ENCODE measurements around the gene ANKZF1. TPM values are rescaled to one million over a fixed set of nuclear protein-coding genes. Genes with fewer than 3 reads are reported as not detected.

The ANKZF1 gene, protein sequence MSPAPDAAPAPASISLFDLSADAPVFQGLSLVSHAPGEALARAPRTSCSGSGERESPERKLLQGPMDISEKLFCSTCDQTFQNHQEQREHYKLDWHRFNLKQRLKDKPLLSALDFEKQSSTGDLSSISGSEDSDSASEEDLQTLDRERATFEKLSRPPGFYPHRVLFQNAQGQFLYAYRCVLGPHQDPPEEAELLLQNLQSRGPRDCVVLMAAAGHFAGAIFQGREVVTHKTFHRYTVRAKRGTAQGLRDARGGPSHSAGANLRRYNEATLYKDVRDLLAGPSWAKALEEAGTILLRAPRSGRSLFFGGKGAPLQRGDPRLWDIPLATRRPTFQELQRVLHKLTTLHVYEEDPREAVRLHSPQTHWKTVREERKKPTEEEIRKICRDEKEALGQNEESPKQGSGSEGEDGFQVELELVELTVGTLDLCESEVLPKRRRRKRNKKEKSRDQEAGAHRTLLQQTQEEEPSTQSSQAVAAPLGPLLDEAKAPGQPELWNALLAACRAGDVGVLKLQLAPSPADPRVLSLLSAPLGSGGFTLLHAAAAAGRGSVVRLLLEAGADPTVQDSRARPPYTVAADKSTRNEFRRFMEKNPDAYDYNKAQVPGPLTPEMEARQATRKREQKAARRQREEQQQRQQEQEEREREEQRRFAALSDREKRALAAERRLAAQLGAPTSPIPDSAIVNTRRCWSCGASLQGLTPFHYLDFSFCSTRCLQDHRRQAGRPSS
- 10 to 100 TPM; 97.0 to 97.5 TPM for total RNA-seq

DNA sequence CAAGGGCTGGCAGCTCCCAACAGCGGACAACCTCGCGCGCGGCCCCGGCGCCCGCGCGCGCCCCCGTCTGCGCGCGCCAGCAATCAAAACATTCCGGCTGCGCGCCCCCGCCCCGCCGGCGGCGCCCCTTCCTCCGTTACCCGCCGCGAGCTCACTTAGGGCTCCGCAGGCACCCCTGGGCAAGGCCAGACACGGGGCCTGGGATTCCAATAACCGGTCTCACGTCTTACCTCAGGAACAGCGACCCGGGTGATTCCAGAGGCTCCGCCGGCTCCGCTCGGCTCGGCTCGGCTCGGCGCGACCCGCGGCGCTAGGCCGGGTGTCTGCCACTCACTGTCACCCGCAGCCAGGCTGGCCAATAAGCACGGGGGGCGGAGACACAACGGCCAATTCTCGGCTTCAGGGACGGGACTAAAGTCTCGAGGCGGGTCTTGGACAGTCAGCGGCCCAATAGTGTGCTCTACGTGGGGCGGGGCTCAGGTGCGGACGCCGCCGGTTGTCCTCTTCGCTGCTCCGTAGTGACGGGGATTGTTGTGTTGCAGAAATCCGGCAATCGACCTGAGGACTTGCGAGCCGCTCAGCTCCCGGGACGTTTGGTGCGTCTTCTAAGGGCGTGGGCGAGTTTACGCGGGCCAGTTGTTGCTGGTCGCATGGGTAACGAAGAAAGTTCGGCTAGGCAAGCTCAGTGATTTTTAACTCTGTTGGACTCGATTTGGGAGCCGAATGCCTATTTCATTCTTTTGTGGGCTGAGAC lies at the start of gene ANKZF1, which contains the start of gene ATG9A:
TSS of gene ANKZF1 (plus strand) at position 502 of the 754 bp plus-strand sequence. CDS start 452 bp downstream, outside the sequence.
TSS of gene ATG9A (minus strand) at position 332 of the 754 bp plus-strand sequence. CDS start 1,612 bp downstream, outside the sequence.
- Mint-ChIP-seq H3K36me3 (peaks cover 56% of the 10 kb centered on the region), H3K9me3 (no peaks in the 10 kb centered on the region), H3K27me3 (no peaks in the 10 kb centered on the region), H3K4me3 (peak within 1 kb of the TSS; percentile 95), H3K4me1 (ENCODE audit: low read depth) (peaks cover 50% of the 10 kb centered on the region), H3K27ac (peak within 1 kb of the TSS; percentile 99)
- intact Hi-C loops (cut with micrococcal nuclease), result loop anchor here (1.0 kb wide), 8 partner anchors 10 to 159 kb away; partner anchors contain the start of genes DNAJB2, GLB1L, STK16 and ZFAND2B
- POLR2A ChIA-PET, result interaction anchor here (0.9 to 3.3 kb wide), 15 partner anchors 8 to 333 kb away, joined by 4 to 75 read pairs (median 13); partner anchors contain the start of genes ABCB6, CNPPD1, DNAJB2 and GLB1L
- DNase-seq, result peak; percentile 99
- CTCF ChIA-PET, result interaction anchor here (0.7 to 5.5 kb wide), 16 partner anchors 10 to 200 kb away, joined by 3 to 38 read pairs (median 6); partner anchors contain the start of genes ABCB6, DNAJB2, GLB1L and STK16

- ChIA-PET CTCF (interaction anchor here (1.1 to 1.6 kb wide), 2 partner anchors 11 to 22 kb away, joined by 5 read pairs; partner anchors contain the start of gene SLC23A3), POLR2A (interaction anchor here (1.1 to 2.1 kb wide), 2 partner anchors 16 to 25 kb away, joined by 3 to 7 read pairs; partner anchors contain the start of gene ZFAND2B)
- H3K36me3 Mint-ChIP-seq, result peaks cover 17% of the 10 kb centered on the region
- DNase-seq, result no peak
- H3K27me3 Mint-ChIP-seq, result no peaks in the 10 kb centered on the region
- H3K27ac Mint-ChIP-seq, result peak overlapping the region; percentile 72
- H3K9me3 Mint-ChIP-seq, result no peaks in the 10 kb centered on the region
- intact Hi-C loops (cut with micrococcal nuclease), result no loop called here
- peaks cover 34% of the 10 kb centered on the region for H3K4me1 Mint-ChIP-seq (ENCODE audit: low read depth)
- no peak overlapping the region for H3K4me3 Mint-ChIP-seq
Observed at GRCh38 chr2:219180961-219181360, 48.6 kb upstream of the ANKZF1 start.

DNA sequence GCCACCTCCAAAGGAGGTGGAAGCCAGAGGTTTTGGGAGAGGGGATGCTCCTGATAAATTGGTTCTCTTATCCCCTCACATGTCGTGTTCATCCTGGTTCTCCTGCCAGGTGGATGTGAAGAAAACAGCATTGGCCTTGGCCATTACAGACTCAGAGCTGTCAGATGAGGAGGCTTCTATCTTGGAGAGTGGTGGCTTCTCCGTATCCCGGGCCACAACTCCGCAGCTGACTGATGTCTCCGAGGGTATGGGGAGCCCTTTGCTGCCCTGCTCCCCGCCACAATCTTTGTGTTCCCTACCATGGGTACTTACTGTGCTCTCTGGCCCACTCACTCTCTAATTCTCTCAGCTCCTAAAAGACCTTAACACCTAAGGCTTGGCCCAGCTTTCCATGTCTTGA lies 48.1 kb upstream of the ANKZF1 start:
- Mint-ChIP-seq H3K4me3 (no peak overlapping the region), H3K36me3 (peaks cover 20% of the 10 kb centered on the region), H3K27ac (peak overlapping the region; percentile 72), H3K4me1 (ENCODE audit: low read depth) (peaks cover 35% of the 10 kb centered on the region), H3K27me3 (no peaks in the 10 kb centered on the region), H3K9me3 (no peaks in the 10 kb centered on the region)
- intact Hi-C loops (cut with micrococcal nuclease), result no loop called here
- POLR2A ChIA-PET, result interaction anchor here (1.1 to 2.1 kb wide), 2 partner anchors 16 to 25 kb away, joined by 3 to 7 read pairs; partner anchors contain the start of gene ZFAND2B
- DNase-seq, result no peak
- CTCF ChIA-PET, result interaction anchor here (0.8 to 1.6 kb wide), 5 partner anchors 8 to 27 kb away, joined by 3 to 7 read pairs (median 5); partner anchors contain the start of gene SLC23A3

GRCh38 chr2:219182331-219183150 lies 47.1 kb upstream of the ANKZF1 start:
- H3K9me3 Mint-ChIP-seq, result no peaks in the 10 kb centered on the region
- peaks cover 44% of the 10 kb centered on the region for H3K4me1 Mint-ChIP-seq (ENCODE audit: low read depth)
- peaks cover 17% of the 10 kb centered on the region for H3K36me3 Mint-ChIP-seq

DNA sequence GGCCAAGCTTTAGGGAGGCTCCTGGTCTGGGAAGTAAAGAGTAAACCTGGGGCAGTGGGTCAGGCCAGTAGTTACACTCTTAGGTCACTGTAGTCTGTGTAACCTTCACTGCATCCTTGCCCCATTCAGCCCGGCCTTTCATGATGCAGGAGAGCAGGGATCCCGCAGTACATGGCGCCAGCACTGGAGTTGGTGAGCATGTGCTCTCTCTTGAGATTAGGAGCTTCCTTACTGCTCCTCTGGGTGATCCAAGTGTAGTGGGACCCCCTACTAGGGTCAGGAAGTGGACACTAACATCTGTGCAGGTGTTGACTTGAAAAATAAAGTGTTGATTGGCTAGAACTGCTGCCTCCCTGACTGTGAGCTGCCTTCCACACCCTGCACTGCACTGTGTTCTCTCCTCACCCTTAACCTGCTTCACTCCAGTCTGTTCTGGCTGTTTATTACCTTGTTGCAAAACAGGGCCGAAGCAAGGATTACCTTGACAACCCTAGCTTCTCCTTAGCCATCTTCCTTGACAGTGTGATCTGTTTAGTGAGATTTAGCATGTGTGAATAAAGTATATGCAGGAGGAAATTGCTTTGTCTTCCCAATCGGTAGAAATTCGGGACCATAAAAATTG lies 46.3 kb upstream of the ANKZF1 start:
- no peaks in the 10 kb centered on the region for H3K9me3 Mint-ChIP-seq
- ChIA-PET POLR2A (interaction anchor here (0.9 kb wide), 1 partner anchor 112 kb away, joined by 3 read pairs; no protein-coding TSS in a partner anchor), CTCF (interaction anchor here (1.0 to 1.6 kb wide), 3 partner anchors 28 to 203 kb away, joined by 3 to 5 read pairs (median 4); no protein-coding TSS in a partner anchor)
- no peak for DNase-seq
- intact Hi-C loops (cut with micrococcal nuclease), result no loop called here
- peak overlapping the region; percentile 39 for H3K27ac Mint-ChIP-seq
- H3K4me1 Mint-ChIP-seq (ENCODE audit: low read depth), result peaks cover 44% of the 10 kb centered on the region
- H3K36me3 Mint-ChIP-seq, result peaks cover 15% of the 10 kb centered on the region
- no peak overlapping the region for H3K4me3 Mint-ChIP-seq
- H3K27me3 Mint-ChIP-seq, result no peaks in the 10 kb centered on the region

More at GRCh38 chr2:219182331-219183150, 47.1 kb upstream of the ANKZF1 start:
- no peaks in the 10 kb centered on the region for H3K27me3 Mint-ChIP-seq
- ChIA-PET POLR2A (interaction anchor here (0.9 to 2.1 kb wide), 2 partner anchors 24 to 112 kb away, joined by 3 to 7 read pairs; partner anchors contain the start of gene ZFAND2B), CTCF (interaction anchor here (1.0 to 1.6 kb wide), 6 partner anchors 9 to 202 kb away, joined by 3 to 7 read pairs (median 4); no protein-coding TSS in a partner anchor)
- no peak overlapping the region for H3K4me3 Mint-ChIP-seq
- DNase-seq, result peak; percentile 34
- intact Hi-C loops (cut with micrococcal nuclease), result no loop called here
- H3K27ac Mint-ChIP-seq, result peak overlapping the region; percentile 19

- Mint-ChIP-seq H3K4me3 (no peak overlapping the region), H3K36me3 (peaks cover 15% of the 10 kb centered on the region)
- CTCF ChIA-PET, result interaction anchor here (1.2 to 1.6 kb wide), 4 partner anchors 14 to 204 kb away, joined by 3 to 5 read pairs (median 4); partner anchors contain the start of genes NHEJ1 and SLC23A3
Observed at GRCh38 chr2:219184121-219184520, 45.5 kb upstream of the ANKZF1 start.

DNA sequence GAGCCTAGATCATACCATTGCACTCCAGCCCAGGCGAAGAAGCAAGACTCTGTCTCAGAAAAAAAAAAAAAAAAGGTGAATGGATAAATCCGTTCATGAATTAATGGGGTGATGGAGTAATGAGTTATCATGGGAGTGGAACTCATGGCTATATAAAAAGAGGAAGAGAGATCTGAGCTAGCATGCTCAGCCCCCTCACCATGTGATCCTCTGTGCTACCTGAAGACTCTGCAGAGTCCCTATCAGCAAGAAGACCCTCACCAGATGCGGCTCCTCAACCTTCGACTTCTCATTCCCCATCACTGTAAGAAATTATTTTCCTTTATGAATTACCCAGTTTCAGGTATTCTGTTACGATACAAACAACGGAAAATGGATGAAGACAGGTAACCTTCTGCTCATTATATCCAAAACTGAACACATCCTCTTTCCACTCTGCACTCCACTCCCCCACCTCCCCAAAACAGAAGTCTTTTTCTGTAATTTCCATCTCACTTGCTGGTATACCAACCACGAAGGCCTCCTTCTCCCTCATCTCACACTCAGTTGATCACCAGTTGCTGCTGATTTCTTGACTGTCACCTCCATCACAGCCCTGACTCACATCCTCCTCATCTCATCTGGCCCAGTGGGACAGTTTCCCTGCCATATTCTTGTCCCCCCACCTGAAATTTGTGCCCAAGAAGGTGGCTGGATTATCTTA lies 42.7 kb upstream of the ANKZF1 start:
- peak; percentile 56 for DNase-seq
- intact Hi-C loops (cut with micrococcal nuclease), result loop anchor here (1.0 kb wide), 1 partner anchor 9 kb away; the partner anchor contains the start of gene RETREG2
- H3K27ac Mint-ChIP-seq, result peak overlapping the region; percentile 88
- peaks cover 14% of the 10 kb centered on the region for H3K4me1 Mint-ChIP-seq (ENCODE audit: low read depth)
- peak overlapping the region; percentile 4 for H3K4me3 Mint-ChIP-seq
- no peaks in the 10 kb centered on the region for H3K27me3 Mint-ChIP-seq
- peaks cover 6% of the 10 kb centered on the region for H3K36me3 Mint-ChIP-seq
- no peaks in the 10 kb centered on the region for H3K9me3 Mint-ChIP-seq
- CTCF ChIA-PET, result no interaction called here
- POLR2A ChIA-PET, result no interaction called here

More at GRCh38 chr2:219184121-219184520, 45.5 kb upstream of the ANKZF1 start:
- Mint-ChIP-seq H3K4me1 (ENCODE audit: low read depth) (peaks cover 39% of the 10 kb centered on the region), H3K9me3 (no peaks in the 10 kb centered on the region), H3K27me3 (no peaks in the 10 kb centered on the region), H3K27ac (no peak overlapping the region)
- POLR2A ChIA-PET, result no interaction called here
- intact Hi-C loops (cut with micrococcal nuclease), result no loop called here
- no peak for DNase-seq

GRCh38 chr2:219197388-219197787 lies 32.2 kb upstream of the ANKZF1 start:
- Mint-ChIP-seq H3K4me3 (no peak overlapping the region), H3K4me1 (ENCODE audit: low read depth) (no peaks in the 10 kb centered on the region), H3K27me3 (peaks cover 5% of the 10 kb centered on the region), H3K36me3 (peaks cover 2% of the 10 kb centered on the region), H3K9me3 (no peaks in the 10 kb centered on the region), H3K27ac (no peak overlapping the region)
- ChIA-PET CTCF (interaction anchor here (1.7 kb wide), 1 partner anchor 27 kb away, joined by 6 read pairs; the partner anchor contains the start of gene SLC23A3), POLR2A (interaction anchor here (0.7 kb wide), 1 partner anchor 16 kb away, joined by 3 read pairs; no protein-coding TSS in a partner anchor)
- intact Hi-C loops (cut with micrococcal nuclease), result no loop called here
- DNase-seq, result no peak

DNA sequence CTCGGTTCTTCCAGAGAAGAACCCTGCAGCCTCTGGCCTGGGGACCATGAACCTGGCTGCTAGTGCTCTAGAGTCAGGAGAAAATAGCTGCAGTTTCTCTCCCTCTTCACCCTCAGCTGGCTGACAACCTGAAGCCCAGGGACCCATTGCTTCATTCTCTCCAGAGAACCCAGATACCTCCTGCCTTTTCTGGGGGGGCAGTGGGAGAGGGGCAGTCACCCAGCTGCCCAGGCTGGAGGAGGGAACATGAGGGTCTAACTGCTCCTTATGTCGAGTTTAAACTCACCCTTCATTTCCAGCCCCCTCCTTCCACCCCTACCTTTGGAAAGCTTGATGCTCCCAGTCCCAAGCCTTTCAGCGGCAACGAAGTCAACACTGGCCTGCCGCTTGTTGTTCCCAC lies 30.6 kb upstream of the ANKZF1 start:
- POLR2A ChIA-PET, result no interaction called here
- Mint-ChIP-seq H3K27me3 (peaks cover 5% of the 10 kb centered on the region), H3K36me3 (peaks cover 2% of the 10 kb centered on the region), H3K4me3 (no peak overlapping the region), H3K9me3 (no peaks in the 10 kb centered on the region), H3K4me1 (ENCODE audit: low read depth) (no peaks in the 10 kb centered on the region), H3K27ac (no peak overlapping the region)
- intact Hi-C loops (cut with micrococcal nuclease), result no loop called here
- DNase-seq, result no peak
- CTCF ChIA-PET, result interaction anchor here (0.7 kb wide), 1 partner anchor 96 kb away, joined by 3 read pairs; no protein-coding TSS in a partner anchor

All from activated CD4-positive, alpha-beta memory T cell treated with anti-CD3 and anti-CD28 coated beads for 36 hours (primary cell).